ENCODE data around the gene RPL22L1. TPM values are rescaled to one million over a fixed set of nuclear protein-coding genes. Genes with fewer than 3 reads are reported as not detected.
A peak's percentile ranks its signal among the peaks of the same experiment; 100 is the strongest.

The RPL22L1 gene
- polyA plus RNA-seq, 1 of the 3 experiments (the other 2 are of a cell fraction), result 80.9 TPM

GRCh38 chr3:170868577-170869238 lies 1.3 kb downstream of the RPL22L1 start:
- 69% methylated on average over 9 of the region's 9 CpGs for WGBS (ENCODE audit: low lambda C conversion rate)
- peaks cover 13% of the 10 kb centered on the region for H4K20me1 ChIP-seq (ENCODE audit: insufficient read depth)

More at GRCh38 chr3:170868577-170869238, 1.3 kb downstream of the RPL22L1 start:
- H3K4me1 ChIP-seq (ENCODE audit: control insufficient read depth in 1 of 2, insufficient read depth in 2 of 2, low read depth in 1 of 2, low read length in 1 of 2), result peaks cover 11 to 19% of the 10 kb centered on the region in 2 experiments; a peak in 3 of 4 replicates
- peak overlapping the region; percentile 83 for H3K4me2 ChIP-seq
- H3K27me3 ChIP-seq (ENCODE audit: insufficient read depth), result no peaks in the 10 kb centered on the region
- H3K79me2 ChIP-seq (ENCODE audit: insufficient read depth), result peaks cover 25% of the 10 kb centered on the region
- H3K9me3 ChIP-seq, result no peaks in the 10 kb centered on the region
- peaks cover 29 to 30% of the 10 kb centered on the region in 2 experiments for H3K36me3 ChIP-seq (replicated peaks in 1 of 2; ENCODE audit: control insufficient read depth in 1 of 2, insufficient read depth in 2 of 2, low read length in 1 of 2)
- peaks cover 39% of the 10 kb centered on the region for H3F3A ChIP-seq (replicated peaks; ENCODE audit: insufficient read depth)
- no peak for TF ChIP-seq EZH2phosphoT487 (IDR thresholded peaks at IDR 0.05; ENCODE audit: borderline replicate concordance, low read depth)
- no peak for TF ChIP-seq RAD21 (IDR thresholded peaks at IDR 0.05; ENCODE audit: low read length)
- no peak for TF ChIP-seq GABPA (IDR thresholded peaks at IDR 0.05; ENCODE audit: low read depth)
- no peak for TF ChIP-seq TCF12 (IDR thresholded peaks at IDR 0.05)
- TF ChIP-seq SIN3A (IDR thresholded peaks at IDR 0.05; ENCODE audit: borderline replicate concordance, low read depth, low read length), result no peak
- no peak for TF ChIP-seq RXRA (IDR thresholded peaks at IDR 0.05; ENCODE audit: borderline replicate concordance, low read depth)
- no peak for TF ChIP-seq GATA2 (CRISPR knock-in tag; IDR thresholded peaks at IDR 0.05)
- no peak for TF ChIP-seq CHD2 (IDR thresholded peaks at IDR 0.05; ENCODE audit: low read length, partially characterized antibody)
- TF ChIP-seq JUND (IDR thresholded peaks at IDR 0.05), result no peak
- no peak for TF ChIP-seq MAX (IDR thresholded peaks at IDR 0.05; ENCODE audit: low read depth)
- TF ChIP-seq, protein P1, sequence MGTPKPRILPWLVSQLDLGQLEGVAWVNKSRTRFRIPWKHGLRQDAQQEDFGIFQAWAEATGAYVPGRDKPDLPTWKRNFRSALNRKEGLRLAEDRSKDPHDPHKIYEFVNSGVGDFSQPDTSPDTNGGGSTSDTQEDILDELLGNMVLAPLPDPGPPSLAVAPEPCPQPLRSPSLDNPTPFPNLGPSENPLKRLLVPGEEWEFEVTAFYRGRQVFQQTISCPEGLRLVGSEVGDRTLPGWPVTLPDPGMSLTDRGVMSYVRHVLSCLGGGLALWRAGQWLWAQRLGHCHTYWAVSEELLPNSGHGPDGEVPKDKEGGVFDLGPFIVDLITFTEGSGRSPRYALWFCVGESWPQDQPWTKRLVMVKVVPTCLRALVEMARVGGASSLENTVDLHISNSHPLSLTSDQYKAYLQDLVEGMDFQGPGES (IDR thresholded peaks at IDR 0.05; ENCODE audit: low read depth, low read length), result no peak
- no peak for TF ChIP-seq NFIC (IDR thresholded peaks at IDR 0.05; ENCODE audit: borderline replicate concordance)
- TF ChIP-seq ZBTB33 (IDR thresholded peaks at IDR 0.05; ENCODE audit: borderline replicate concordance, low read depth), result no peak
- no peak for TF ChIP-seq FOXJ3 (CRISPR knock-in tag; IDR thresholded peaks at IDR 0.05)
- TF ChIP-seq FOXM1 (IDR thresholded peaks at IDR 0.05; ENCODE audit: low read depth), result no peak
- TF ChIP-seq MXI1 (IDR thresholded peaks at IDR 0.05; ENCODE audit: low read depth, low read length), result no peak
- TF ChIP-seq, protein P2, sequence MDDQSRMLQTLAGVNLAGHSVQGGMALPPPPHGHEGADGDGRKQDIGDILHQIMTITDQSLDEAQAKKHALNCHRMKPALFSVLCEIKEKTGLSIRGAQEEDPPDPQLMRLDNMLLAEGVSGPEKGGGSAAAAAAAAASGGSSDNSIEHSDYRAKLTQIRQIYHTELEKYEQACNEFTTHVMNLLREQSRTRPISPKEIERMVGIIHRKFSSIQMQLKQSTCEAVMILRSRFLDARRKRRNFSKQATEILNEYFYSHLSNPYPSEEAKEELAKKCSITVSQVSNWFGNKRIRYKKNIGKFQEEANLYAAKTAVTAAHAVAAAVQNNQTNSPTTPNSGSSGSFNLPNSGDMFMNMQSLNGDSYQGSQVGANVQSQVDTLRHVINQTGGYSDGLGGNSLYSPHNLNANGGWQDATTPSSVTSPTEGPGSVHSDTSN (IDR thresholded peaks at IDR 0.05), result no peak
- TF ChIP-seq, protein P3, sequence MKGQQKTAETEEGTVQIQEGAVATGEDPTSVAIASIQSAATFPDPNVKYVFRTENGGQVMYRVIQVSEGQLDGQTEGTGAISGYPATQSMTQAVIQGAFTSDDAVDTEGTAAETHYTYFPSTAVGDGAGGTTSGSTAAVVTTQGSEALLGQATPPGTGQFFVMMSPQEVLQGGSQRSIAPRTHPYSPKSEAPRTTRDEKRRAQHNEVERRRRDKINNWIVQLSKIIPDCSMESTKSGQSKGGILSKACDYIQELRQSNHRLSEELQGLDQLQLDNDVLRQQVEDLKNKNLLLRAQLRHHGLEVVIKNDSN (IDR thresholded peaks at IDR 0.05; ENCODE audit: borderline replicate concordance, low read depth), result no peak
- POLR2A ChIA-PET, result interaction anchor here (1.7 kb wide), 1 partner anchor 40 kb away, joined by 17 read pairs; the partner anchor contains the start of gene EIF5A2
- H3K4me3 ChIP-seq (ENCODE audit: low read depth in 2 of 2, low read length in 1 of 2), result peak overlapping the region; percentile 73 to 81
- no peak for DNase-seq
- CTCF ChIA-PET, result interaction anchor here (1.0 to 1.7 kb wide), 3 partner anchors 10 to 57 kb away, joined by 3 to 7 read pairs (median 4); no protein-coding TSS in a partner anchor
- no peak overlapping the region for H2AFZ ChIP-seq (ENCODE audit: low read depth)
- H3K27ac ChIP-seq (ENCODE audit: low read depth in 2 of 2, low read length in 1 of 2), result no peak overlapping the region; a peak in 1 of 4 replicates
- peak overlapping the region; percentile 93 for H3K9ac ChIP-seq
- H3K9me2 ChIP-seq, result no peaks in the 10 kb centered on the region
